ENCODE data around the gene MAP2K4.

DNA sequence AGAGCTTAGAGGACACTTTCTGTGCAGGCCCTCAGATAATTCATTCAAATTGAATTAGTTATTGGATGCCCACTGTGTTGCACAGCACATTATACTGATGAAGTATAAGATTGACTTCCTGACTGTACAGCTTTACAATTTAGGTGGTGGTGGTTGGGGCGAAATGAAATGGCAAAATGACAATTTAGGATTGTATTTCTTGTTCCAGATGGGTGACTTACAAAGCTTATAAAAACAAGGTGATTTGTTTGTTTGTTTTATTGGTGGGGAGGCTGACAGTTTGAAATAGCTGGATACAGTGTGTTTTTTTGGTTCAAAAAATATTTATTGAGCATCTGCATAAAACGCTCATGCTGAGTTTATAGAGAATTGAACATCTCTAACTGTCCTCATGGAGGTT is 1.6 kb downstream of the MAP2K4 start:
- TF ChIP-seq, protein P1, sequence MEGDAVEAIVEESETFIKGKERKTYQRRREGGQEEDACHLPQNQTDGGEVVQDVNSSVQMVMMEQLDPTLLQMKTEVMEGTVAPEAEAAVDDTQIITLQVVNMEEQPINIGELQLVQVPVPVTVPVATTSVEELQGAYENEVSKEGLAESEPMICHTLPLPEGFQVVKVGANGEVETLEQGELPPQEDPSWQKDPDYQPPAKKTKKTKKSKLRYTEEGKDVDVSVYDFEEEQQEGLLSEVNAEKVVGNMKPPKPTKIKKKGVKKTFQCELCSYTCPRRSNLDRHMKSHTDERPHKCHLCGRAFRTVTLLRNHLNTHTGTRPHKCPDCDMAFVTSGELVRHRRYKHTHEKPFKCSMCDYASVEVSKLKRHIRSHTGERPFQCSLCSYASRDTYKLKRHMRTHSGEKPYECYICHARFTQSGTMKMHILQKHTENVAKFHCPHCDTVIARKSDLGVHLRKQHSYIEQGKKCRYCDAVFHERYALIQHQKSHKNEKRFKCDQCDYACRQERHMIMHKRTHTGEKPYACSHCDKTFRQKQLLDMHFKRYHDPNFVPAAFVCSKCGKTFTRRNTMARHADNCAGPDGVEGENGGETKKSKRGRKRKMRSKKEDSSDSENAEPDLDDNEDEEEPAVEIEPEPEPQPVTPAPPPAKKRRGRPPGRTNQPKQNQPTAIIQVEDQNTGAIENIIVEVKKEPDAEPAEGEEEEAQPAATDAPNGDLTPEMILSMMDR (IDR thresholded peaks at IDR 0.05; ENCODE audit: low read depth, low read length, poor library complexity, severe bottlenecking), result no peak
- TF ChIP-seq EZH2phosphoT487 (IDR thresholded peaks at IDR 0.05; ENCODE audit: borderline replicate concordance, low read length), result no peak
